ENCODE measurements around the gene DNAH17.

Gene DNAH17

GRCh38 chr17:78449983-78450595 lies 127.1 kb downstream of the DNAH17 start:
- no peak for DNase-seq

GRCh38 chr17:78448356-78448993 lies 128.7 kb downstream of the DNAH17 start:
- DNase-seq: no peak

GRCh38 chr17:78446833-78447232 lies 130.4 kb downstream of the DNAH17 start:
- DNase-seq: no peak

GRCh38 chr17:78444392-78444791 lies 132.8 kb downstream of the DNAH17 start:
- no peak for DNase-seq

DNA sequence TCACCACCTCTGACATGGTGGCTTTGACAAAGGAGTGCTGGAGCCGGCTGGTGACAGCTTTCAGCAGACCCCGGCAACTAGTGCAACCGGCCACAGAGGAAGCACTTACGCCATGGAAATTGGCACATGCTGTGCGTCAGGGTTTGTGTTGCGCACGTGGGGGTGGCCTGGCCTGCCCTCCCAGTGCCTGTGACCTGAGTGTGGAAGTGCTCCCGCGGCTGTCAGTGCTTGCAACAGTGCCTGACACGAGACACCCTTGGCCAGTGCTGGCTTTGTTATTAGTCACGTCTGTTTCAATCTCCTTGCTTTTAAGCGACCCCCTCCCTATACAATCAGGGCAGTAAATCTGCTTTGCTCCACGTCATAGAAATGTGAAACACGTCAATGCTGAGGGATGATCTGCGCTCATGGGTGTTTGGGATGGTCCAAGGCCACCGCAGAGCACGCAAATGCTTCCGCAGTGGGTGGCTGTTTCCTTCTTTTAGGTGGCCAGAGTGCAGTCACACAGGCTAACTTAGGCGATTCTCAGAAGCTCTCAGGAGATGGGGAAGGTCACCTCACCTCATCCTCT lies 134.5 kb downstream of the DNAH17 start:
- no peak for DNase-seq

- DNase-seq: no peak
Measured at GRCh38 chr17:78441271-78441971, 135.8 kb downstream of the DNAH17 start.

DNA sequence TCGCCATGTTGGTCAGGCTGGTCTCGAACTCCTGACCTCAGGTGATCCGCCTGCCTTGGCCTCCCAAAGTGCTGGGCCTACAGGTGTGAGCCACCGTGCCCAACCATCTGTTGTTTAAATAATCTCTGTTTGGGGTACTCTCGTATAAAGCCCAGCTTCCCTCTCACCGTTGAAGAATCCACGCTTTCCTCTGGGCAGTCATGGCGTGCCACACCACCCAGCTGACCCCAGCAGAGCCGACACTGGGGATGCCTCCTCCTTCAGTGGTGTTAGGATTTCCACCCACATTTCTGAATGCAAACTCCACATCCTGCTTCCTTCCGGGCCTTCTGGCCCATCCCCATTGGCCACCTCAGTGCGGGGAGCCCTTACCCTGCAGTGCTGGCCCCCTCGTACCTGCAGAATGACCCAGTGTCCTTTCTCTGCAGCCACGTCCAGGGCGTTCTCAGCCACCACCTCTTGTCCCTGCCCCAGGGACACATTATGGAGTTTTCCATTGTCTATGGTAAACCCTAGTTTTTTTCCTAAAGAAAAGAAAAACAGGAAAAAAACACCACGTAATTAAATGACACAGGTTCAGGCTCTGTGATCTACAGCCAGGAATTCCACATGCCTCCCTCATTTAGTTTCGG lies 138.4 kb downstream of the DNAH17 start:
- no peak for DNase-seq

DNA sequence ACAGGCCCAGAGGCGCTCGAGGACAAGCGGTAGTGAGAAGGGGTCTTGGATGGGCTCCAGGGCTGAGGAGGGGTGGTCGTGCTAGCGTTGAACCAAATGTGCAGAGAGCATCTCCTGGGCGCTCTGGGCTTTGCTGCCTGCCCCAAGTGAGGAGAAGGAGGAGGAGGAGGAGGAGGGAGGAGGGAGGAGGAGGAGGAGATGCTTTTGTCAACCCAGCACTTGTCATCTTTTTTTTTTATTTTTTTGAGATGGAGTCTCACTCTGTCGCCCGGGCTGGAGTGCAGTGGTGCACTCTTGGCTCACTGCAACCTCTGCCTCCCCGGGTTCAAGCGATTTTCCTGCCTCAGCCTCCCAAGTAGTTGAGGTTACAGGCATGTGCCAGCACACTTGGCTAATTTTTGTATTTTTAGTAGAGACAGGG lies 138.9 kb downstream of the DNAH17 start:
- no peak for DNase-seq

DNA sequence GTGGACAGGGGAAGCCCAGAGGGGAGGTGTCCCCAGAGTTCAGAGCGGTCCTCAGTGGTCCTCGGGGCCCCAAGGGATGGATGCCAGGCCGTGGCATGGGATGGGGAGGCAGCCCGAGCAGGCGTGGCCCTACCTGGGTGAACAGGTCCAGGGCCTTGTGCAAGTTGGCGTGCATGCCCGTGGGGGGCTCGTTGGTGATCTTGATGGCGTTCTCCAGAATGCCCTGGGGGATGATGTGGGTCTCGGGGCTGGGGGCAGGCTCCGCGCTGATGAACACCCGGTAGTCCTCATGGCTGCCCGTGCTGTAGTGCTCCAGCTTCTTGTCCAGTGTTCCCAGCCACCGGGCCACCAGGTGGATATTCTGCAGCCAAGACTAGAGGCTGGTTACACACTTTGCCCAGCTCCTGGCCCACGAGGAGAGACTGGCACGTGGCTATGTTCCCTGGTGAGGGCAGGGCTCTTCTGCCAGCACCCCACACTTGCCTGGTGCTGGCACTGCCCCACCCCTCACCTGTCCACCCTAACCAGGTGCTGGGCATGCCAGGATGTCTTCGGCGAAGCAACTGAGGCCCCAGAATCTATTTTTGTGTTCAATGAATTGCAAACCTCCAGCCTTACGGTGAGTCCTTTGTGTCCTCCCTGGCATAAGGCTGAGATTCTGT lies 139.6 kb downstream of the DNAH17 start:
- DNase-seq: no peak

DNA sequence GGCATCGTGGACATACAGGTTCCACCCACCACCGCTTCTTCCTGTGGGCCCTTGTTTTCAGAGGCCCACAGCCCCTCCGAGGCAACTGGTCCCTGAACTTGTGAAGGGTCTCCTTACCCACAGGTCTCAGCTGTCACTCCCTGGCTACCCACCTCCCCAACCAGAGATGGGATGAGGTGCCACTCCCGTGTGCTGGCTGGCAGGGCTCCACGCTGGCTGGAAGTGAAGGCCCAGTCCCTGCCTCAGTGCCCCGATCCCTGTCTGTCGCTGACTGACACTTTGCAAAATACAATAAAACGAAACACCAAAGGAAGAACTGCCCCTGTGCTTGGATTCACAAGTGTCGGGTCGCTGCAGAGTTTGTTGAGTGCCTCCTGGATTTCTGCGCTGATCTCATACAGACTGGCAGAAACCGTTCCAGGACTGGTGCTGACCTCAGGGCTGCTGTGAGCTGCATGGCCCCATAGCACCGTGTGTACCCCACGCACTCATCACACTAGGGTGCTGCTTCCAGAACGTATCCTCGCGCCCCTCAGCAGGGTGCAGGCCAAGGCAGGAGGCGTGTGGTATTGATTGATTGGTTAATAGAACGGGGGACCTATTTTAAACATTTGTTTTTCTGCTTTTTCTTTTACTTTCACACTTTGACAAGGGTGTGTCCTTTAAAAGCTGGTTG lies 141.7 kb downstream of the DNAH17 start:
- DNase-seq: no peak

DNA sequence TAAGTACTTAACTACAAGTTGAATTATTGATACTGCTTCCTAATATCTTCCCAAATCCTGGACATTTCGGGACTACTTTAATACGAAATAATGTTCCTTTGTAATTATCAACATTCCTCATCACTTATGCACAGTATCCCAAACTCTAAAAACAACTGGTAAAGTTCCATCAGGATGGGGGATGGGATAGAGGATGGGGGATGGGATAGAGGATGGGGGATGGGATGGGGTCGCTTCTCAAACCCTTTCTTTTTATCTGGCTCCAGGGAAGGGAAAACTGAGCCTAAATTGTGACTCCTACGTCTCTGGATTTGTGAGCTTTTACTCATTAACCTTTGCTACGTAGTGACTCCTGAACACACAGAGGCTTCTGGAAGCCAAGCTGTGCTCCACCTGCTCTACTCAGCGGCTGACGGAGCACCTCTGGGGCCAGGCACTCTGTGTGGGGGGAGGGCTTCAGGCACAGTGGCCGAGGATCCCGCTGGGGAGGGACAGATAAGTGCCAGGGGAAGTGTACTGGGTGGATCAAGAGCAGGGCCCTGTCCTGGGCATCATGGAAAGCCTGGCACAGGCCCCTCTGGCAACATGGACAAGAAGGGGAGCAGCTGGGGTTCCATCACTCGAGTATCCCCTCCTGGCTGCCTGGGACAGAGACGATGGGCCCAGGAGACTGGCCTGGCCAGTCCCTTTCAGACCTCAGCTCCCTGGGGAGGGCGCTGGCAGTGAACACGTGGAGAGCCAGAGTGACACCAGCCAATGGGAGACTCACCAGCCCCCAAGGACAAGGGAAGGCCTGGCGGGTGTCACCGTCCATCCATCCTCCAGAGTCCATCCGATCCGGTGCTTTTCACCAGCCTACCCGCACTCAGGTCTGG lies 142.5 kb downstream of the DNAH17 start:
- DNase-seq: no peak

GRCh38 chr17:78433780-78434335 lies 143.3 kb downstream of the DNAH17 start:
- no peak for DNase-seq

DNA sequence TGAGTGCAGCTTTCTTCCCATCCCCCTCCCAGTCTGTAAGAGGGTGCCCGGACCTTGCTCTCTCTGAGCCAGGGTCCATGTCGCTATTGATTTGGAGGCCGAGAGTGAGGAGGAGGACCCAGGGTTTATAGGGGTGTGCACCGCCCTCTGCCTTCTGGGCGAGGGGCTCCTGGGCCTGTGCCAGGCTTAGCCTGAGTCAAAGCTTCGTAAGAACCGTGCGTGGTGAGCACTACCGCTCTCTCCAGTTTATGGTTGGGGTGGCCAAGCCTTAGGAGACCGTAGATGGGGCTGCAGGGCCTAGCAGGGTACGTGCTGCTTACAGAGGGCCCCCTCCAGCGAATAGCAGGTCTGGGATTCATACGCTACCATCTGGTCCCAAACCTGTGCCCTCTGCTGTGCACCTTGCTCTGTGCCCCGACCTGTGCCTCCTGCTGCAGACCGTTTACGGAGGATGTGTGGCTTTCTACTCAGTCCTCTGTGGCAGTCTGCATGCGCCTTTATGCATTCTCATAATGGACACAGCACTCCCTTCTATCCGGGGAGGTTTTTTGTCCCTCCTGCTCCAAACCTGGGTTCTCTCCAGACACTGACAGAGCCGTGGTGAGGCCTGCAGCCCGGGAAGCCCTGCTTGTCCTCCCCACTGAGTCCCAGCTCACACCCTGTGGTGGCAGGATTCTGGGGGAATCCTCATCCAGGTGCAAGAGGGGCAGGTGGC lies 144.0 kb downstream of the DNAH17 start:
- DNase-seq: no peak

DNA sequence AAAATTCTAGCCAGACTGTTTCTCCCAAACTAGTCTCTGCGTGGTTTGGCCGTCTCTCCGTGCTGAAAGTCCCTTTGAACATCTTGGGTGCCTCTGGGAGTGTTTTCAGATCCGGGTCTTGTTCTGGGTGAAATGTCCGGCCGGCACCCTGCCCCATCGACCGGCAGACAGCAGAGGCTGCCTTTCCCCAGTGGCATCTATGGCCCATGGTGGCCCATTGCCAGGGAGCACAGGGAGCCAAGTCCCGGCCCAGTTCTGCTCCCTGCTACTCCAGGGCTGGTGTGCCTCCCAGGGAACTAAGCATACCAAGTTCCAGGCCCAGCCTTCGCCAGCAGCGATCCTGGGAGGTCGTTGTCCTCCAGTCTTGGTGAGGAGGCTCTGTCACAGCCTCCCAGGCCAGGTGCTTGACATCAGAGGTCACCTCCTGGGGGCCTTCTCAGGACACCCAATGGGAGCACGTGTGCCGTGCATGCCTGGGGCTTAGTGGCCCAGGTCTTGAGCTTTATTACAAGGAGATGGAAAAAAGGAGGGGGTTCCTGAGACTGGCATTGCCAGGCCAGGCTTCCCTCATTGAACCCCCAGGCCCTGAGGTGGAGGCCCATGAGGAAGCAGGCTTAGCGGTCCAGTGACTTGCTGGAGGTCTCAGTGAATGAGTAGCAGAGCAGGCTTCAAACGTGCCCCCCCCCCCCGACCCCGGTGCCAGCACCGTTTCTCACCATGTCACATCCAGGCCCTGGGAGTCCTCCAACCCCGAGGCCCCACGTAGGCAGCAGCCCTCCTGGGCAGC lies 144.8 kb downstream of the DNAH17 start:
- no peak for DNase-seq

GRCh38 chr17:78431692-78431958 lies 145.6 kb downstream of the DNAH17 start:
- no peak for DNase-seq

- DNase-seq: no peak
Measured at GRCh38 chr17:78430892-78431691, 146.1 kb downstream of the DNAH17 start.

- DNase-seq: no peak
Measured at GRCh38 chr17:78429618-78429995, 147.6 kb downstream of the DNAH17 start.

GRCh38 chr17:78428836-78429617 lies 148.2 kb downstream of the DNAH17 start:
- no peak for DNase-seq

All from T-helper 9 cell (primary cell).